ENCODE results near the gene RIPPLY1.
"Not testable (repeated sequence)": the region's sequence is repeated elsewhere in the genome, so short reads cannot be mapped to it uniquely, and the experiment has no call there.

The RIPPLY1 gene

DNA sequence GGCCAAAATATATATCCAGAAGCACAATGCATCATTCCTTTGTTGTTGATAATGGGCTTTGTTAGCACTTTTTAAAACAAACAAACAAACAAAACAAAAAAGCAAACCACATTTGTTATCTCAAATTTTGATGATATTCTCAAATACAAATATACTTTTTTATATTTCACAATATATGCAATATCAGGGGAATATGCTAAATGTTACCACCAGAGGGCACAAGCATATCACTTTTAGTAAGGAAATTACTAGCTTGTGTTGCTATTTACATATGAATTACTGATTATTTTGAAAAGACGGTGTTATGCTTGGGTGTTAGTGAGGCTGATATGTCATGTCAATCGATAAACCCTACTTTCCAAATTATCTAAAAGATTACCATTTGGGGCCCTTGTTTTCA is 29.1 kb downstream of the RIPPLY1 start:
- TF ChIP-seq, protein P1, sequence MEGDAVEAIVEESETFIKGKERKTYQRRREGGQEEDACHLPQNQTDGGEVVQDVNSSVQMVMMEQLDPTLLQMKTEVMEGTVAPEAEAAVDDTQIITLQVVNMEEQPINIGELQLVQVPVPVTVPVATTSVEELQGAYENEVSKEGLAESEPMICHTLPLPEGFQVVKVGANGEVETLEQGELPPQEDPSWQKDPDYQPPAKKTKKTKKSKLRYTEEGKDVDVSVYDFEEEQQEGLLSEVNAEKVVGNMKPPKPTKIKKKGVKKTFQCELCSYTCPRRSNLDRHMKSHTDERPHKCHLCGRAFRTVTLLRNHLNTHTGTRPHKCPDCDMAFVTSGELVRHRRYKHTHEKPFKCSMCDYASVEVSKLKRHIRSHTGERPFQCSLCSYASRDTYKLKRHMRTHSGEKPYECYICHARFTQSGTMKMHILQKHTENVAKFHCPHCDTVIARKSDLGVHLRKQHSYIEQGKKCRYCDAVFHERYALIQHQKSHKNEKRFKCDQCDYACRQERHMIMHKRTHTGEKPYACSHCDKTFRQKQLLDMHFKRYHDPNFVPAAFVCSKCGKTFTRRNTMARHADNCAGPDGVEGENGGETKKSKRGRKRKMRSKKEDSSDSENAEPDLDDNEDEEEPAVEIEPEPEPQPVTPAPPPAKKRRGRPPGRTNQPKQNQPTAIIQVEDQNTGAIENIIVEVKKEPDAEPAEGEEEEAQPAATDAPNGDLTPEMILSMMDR (IDR thresholded peaks at IDR 0.05), result no peak
- H3K4me1 ChIP-seq (ENCODE audit: control insufficient read depth in 1 of 2, insufficient read depth in 1 of 2, low read depth in 1 of 2, low read length in 1 of 2), result no peaks in the 10 kb centered on the region
- no peaks in the 10 kb centered on the region for H3K27me3 ChIP-seq
- no peaks in the 10 kb centered on the region for H3K9me3 ChIP-seq
- H3K36me3 ChIP-seq, result no peaks in the 10 kb centered on the region
- H3K4me3 ChIP-seq (ENCODE audit: low read depth in 1 of 2, low read length in 1 of 2), result no peak overlapping the region
- no peak overlapping the region for H3K27ac ChIP-seq

DNA sequence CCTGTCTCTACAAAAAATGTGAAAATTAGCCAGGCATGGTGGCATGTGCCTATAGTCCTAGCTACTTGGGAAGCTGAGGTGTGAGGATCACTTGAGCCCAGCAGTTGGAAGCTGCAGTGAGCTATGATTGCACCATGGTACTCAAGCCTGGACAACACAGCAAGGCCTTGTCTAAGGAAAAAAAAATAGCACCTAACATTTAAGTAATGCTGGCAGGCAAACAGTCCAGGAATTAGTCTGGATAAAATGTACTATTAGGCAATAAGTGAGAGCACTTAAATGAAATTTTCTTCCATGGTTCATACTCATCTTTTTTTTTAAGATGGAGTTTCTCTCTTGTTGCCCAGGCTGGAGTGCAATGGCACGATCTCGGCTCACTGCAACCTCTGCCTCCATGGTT is 30.3 kb downstream of the RIPPLY1 start:
- not testable (repeated sequence) for H3K27me3 ChIP-seq; H3K4me1 ChIP-seq (ENCODE audit: control insufficient read depth in 1 of 2, insufficient read depth in 1 of 2, low read depth in 1 of 2, low read length in 1 of 2); H3K36me3 ChIP-seq; H3K4me3 ChIP-seq (ENCODE audit: low read depth in 1 of 2, low read length in 1 of 2); H3K9me3 ChIP-seq; H3K27ac ChIP-seq

DNA sequence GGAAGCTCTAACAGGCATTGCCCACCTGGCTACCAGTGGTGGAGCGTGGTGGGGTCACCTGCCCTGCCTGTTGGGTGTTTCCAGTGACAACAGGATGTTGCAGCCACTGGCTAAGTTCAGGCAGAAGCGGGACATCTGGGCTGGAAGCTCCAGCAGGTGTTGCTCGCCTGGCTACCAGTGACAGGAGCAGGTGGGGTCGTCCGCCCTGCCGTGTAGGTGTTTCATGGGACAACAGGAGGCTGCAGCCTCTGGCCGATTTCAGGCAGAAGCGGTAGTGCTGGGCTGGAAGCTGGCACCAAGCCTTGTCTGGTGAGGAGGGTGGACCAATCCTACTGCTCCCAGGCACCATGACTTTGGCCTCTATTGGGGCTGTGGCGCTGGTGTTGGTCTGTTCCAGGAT is 39.4 kb downstream of the RIPPLY1 start:
- TF ChIP-seq, protein P1 (IDR thresholded peaks at IDR 0.05), result no peak
- peaks cover 6% of the 10 kb centered on the region for H3K36me3 ChIP-seq
- no peak overlapping the region for H3K4me3 ChIP-seq (ENCODE audit: low read depth in 1 of 2, low read length in 1 of 2)
- H3K9me3 ChIP-seq, result no peaks in the 10 kb centered on the region
- no peak overlapping the region for H3K27ac ChIP-seq
- no peaks in the 10 kb centered on the region for H3K4me1 ChIP-seq (ENCODE audit: control insufficient read depth in 1 of 2, insufficient read depth in 1 of 2, low read depth in 1 of 2, low read length in 1 of 2)
- H3K27me3 ChIP-seq, result no peaks in the 10 kb centered on the region

DNA sequence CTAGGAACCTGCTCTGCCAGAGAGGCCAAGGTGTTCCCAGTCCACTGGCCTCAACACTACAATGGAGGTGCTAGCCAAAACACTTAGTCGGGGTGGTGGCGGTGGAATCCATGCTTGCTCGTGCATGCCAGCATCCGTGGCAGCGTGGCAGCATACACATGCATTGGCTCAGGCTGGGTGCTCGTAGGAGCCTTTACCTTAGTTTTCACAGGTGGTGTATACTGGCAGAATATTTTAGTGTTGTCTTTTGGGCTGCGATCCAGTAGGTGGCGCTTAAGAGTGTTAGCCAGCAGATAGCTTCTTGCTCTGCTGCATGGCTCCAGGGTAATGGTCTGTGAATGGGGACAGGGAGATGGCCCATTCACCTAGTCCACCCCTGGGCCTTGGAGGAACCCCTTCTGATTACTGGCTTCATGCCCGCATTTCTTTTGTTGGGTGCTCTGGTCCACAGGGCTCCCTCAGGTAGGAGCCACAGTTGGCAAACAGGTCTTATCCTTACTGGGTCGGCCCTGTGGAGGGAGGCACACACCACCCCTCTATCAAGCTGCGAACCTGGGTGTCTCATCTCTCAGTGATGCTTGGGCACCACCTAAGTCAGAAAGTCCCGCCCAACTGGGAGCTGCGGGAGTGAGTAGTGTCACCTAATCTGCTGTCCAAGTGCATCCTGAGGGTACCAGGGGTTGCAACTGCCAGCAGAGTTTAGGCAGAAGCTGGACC is 40.0 kb downstream of the RIPPLY1 start:
- no peak overlapping the region for H3K4me3 ChIP-seq (ENCODE audit: low read depth in 1 of 2, low read length in 1 of 2)
- no peak overlapping the region for H3K27ac ChIP-seq
- no peaks in the 10 kb centered on the region for H3K9me3 ChIP-seq
- H3K36me3 ChIP-seq, result peaks cover 6% of the 10 kb centered on the region
- H3K27me3 ChIP-seq, result no peaks in the 10 kb centered on the region
- H3K4me1 ChIP-seq (ENCODE audit: control insufficient read depth in 1 of 2, insufficient read depth in 1 of 2, low read depth in 1 of 2, low read length in 1 of 2), result no peaks in the 10 kb centered on the region
- TF ChIP-seq, protein P1 (IDR thresholded peaks at IDR 0.05), result no peak
